ENCODE results near the gene IKZF1. TPM values are rescaled to one million over a fixed set of nuclear protein-coding genes. Genes with fewer than 3 reads are reported as not detected.

The IKZF1 gene
- total and polyA plus RNA-seq, 9 of the 15 experiments (the other 6 are each of a cell fraction or from before 2014, with no cell fraction given): 12.6 to 85.3 (median 44.7) TPM

- TF ChIP-seq YY1 (IDR thresholded peaks at IDR 0.05; ENCODE audit: borderline replicate concordance in 1 of 3, control insufficient read depth in 1 of 3, extremely low read depth in 1 of 3, insufficient read depth in 3 of 3, insufficient read length in 1 of 3, insufficient replicate concordance in 2 of 3, low read depth in 1 of 3, low read length in 2 of 3) (peak in 1 of 3 experiments; percentile 15), HLTF (IDR thresholded peaks at IDR 0.05) (no peak), ZZZ3 (IDR thresholded peaks at IDR 0.05) (no peak), ARNT (IDR thresholded peaks at IDR 0.05) (no peak), ZNF224 (CRISPR knock-in tag; IDR thresholded peaks at IDR 0.05) (no peak), STAT5B (CRISPR knock-in tag; IDR thresholded peaks at IDR 0.05) (no peak), ZNF354B (CRISPR knock-in tag; IDR thresholded peaks at IDR 0.05) (no peak), ZNF124 (CRISPR knock-in tag; IDR thresholded peaks at IDR 0.05) (no peak), PHB (CRISPR knock-in tag; IDR thresholded peaks at IDR 0.05) (no peak), HDAC2 (IDR thresholded peaks at IDR 0.05) (peak; percentile 15; the same call in 1 of the 2 replicates), U2AF1 (optimal IDR thresholded peaks at IDR 0.05; ENCODE audit: low read depth, low read length) (no peak), PTTG1 (tag; IDR thresholded peaks at IDR 0.05; ENCODE audit: low read depth) (no peak), MEIS2 (IDR thresholded peaks at IDR 0.05; ENCODE audit: partially characterized antibody) (no peak), CCNT2 (IDR thresholded peaks at IDR 0.05; ENCODE audit: borderline replicate concordance, extremely low read depth, insufficient read length, low read depth, low read length) (peak; percentile 66), ZBTB26 (CRISPR knock-in tag; IDR thresholded peaks at IDR 0.05) (no peak), ZNF146 (CRISPR knock-in tag; IDR thresholded peaks at IDR 0.05; ENCODE audit: unreplicated experiment) (no peak), ZNF699 (CRISPR knock-in tag; IDR thresholded peaks at IDR 0.05; ENCODE audit: insufficient replicate concordance) (no peak), SPI1 (IDR thresholded peaks at IDR 0.05; ENCODE audit: borderline replicate concordance, low read depth, low read length) (no peak), MAX (CRISPR knock-in tag; IDR thresholded peaks at IDR 0.05) (peak; percentile 97), TBL1XR1 (IDR thresholded peaks at IDR 0.05; ENCODE audit: low read length in 2 of 2) (0 out of 4 replicates have a peak, but pooled peaks of 1 of the 2 experiments have one; percentile 39), ZKSCAN3 (CRISPR knock-in tag; IDR thresholded peaks at IDR 0.05) (no peak), MAFF (IDR thresholded peaks at IDR 0.05; ENCODE audit: low read length) (peak; percentile 71; the same call in 1 of the 2 replicates)
- TF ChIP-seq, protein P1, sequence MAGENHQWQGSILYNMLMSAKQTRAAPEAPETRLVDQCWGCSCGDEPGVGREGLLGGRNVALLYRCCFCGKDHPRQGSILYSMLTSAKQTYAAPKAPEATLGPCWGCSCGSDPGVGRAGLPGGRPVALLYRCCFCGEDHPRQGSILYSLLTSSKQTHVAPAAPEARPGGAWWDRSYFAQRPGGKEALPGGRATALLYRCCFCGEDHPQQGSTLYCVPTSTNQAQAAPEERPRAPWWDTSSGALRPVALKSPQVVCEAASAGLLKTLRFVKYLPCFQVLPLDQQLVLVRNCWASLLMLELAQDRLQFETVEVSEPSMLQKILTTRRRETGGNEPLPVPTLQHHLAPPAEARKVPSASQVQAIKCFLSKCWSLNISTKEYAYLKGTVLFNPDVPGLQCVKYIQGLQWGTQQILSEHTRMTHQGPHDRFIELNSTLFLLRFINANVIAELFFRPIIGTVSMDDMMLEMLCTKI (IDR thresholded peaks at IDR 0.05; ENCODE audit: partially characterized antibody): no peak
- TF ChIP-seq, protein P2, sequence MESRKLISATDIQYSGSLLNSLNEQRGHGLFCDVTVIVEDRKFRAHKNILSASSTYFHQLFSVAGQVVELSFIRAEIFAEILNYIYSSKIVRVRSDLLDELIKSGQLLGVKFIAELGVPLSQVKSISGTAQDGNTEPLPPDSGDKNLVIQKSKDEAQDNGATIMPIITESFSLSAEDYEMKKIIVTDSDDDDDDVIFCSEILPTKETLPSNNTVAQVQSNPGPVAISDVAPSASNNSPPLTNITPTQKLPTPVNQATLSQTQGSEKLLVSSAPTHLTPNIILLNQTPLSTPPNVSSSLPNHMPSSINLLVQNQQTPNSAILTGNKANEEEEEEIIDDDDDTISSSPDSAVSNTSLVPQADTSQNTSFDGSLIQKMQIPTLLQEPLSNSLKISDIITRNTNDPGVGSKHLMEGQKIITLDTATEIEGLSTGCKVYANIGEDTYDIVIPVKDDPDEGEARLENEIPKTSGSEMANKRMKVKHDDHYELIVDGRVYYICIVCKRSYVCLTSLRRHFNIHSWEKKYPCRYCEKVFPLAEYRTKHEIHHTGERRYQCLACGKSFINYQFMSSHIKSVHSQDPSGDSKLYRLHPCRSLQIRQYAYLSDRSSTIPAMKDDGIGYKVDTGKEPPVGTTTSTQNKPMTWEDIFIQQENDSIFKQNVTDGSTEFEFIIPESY (CRISPR knock-in tag; IDR thresholded peaks at IDR 0.05): no peak
Measured at GRCh38 chr7:50359995-50360925, 55.7 kb downstream of the IKZF1 start (continued).
